Right cardiac atrium (tissue), 5 donors: ENCODE results near the gene STX1A. TPM values are rescaled to one million over a fixed set of nuclear protein-coding genes. Genes with fewer than 3 reads are reported as not detected.
A peak's percentile ranks its signal among the peaks of the same experiment; 100 is the strongest.

Source experiments
- ATAC-seq, 2 donors: fragments of 200-7000 bp; cut with Tn5 transposase; one replicate each; pipeline versions ENCODE4 v1.8.0 to v1.9.1; 2020; ENCODE audit warnings: moderate library complexity in 2 of 2, mild to moderate bottlenecking in 1 of 2
- DNase-seq, 3 donors: peaks; one replicate each; pipeline ENCODE4 v3.0.0-alpha.2; 2020
- H3K27ac ChIP-seq: one replicate; pipeline ENCODE4 v1.5.1; 2013; ENCODE audit warnings: mild to moderate bottlenecking, low read length, control low read depth, moderate library complexity
- H3K27me3 ChIP-seq: one replicate; pipeline ENCODE4 v1.6.1; 2013; ENCODE audit not compliant: control insufficient read depth, insufficient read depth
- H3K4me1 ChIP-seq: one replicate; pipeline ENCODE4 v1.6.1; 2013; ENCODE audit warnings: low read length; ENCODE audit not compliant: control insufficient read depth, insufficient read depth
- H3K4me3 ChIP-seq: one replicate; pipeline ENCODE4 v1.5.1; 2013; ENCODE audit warnings: low read length, control low read depth
- H3K9me3 ChIP-seq: one replicate; pipeline ENCODE4 v1.6.1; 2013; ENCODE audit warnings: low read length; ENCODE audit not compliant: control insufficient read depth
- WGBS: extraction: QIAGEN DNeasy Blood & Tissue Kit; methylation state at CpG from one replicate; pipeline ENCODE4 v1.1.7; 2013; 5-methylcytosine and 5-hydroxymethylcytosine counted together
- intact Hi-C, 4 donors: fragments of 100-400 bp; cut with DNase I; formaldehyde crosslinking; loops; one replicate each; pipeline versions ENCODE4 v1.11.0 to v1.14.0; 2022 to 2023
- polyA plus RNA-seq: library from polyadenylated mRNA; stranded (reverse); fragments of 200-250 nt; gene quantifications from one replicate; pipeline ENCODE4 v1.2.3, GENCODE V29; 2013
- total RNA-seq, 4 donors: library from RNA; stranded (reverse); fragmentation: NEBNext Ultra II Directional; extraction: Animal tissue kit (Norgen Biotek cat#: 25700); gene quantifications; one replicate each; pipeline ENCODE4 v1.2.1, GENCODE V29; 2021
- donor health status: healthy with polysubstance abuse.
- donor health status: DM: no; HTN: yes; CAD: no.
- donor health status: DM: no; HTN: no; CAD: no.
- donor health status: DM: no; HTN: yes; CAD: no; lungs with severe emphysema.
- donor health status: DM: yes; HTN: yes; CAD: no.

STX1A gene
- total and polyA plus RNA-seq, 5 donors, result 1.7 to 3.1 (median 1.8) TPM

GRCh38 chr7:73707045-73707631 is 12.3 kb downstream of the STX1A start:
- H3K4me3 ChIP-seq, result no peak overlapping the region
- H3K27ac ChIP-seq, result no peak overlapping the region
- no peaks in the 10 kb centered on the region for H3K4me1 ChIP-seq
- no peaks in the 10 kb centered on the region for H3K27me3 ChIP-seq
- intact Hi-C loops, result no loop called here
- H3K9me3 ChIP-seq, result no peaks in the 10 kb centered on the region
- 71% methylated on average over 15 of the region's 15 CpGs for WGBS
- ATAC-seq (no peak), DNase-seq (peak in 2 of 3 donors; percentile 73 to 76)

- no peaks in the 10 kb centered on the region for H3K4me1 ChIP-seq
- H3K4me3 ChIP-seq, result no peak overlapping the region
- DNase-seq (peak in 2 of 3 donors; percentile 22 to 44), ATAC-seq (no peak)
- no peak overlapping the region for H3K27ac ChIP-seq
- WGBS, result 75% methylated on average over 25 of the region's 25 CpGs
- intact Hi-C loops, result no loop called here
- H3K9me3 ChIP-seq, result no peaks in the 10 kb centered on the region
- no peaks in the 10 kb centered on the region for H3K27me3 ChIP-seq
Observed at GRCh38 chr7:73706126-73707044, 13.1 kb downstream of the STX1A start.

- intact Hi-C loops, result no loop called here
- H3K27ac ChIP-seq, result no peak overlapping the region
- ATAC-seq (no peak), DNase-seq (peak in 1 of 3 donors; percentile 47)
- WGBS, result 93% methylated on average over 10 of the region's 10 CpGs
- H3K4me3 ChIP-seq, result no peak overlapping the region
- no peaks in the 10 kb centered on the region for H3K27me3 ChIP-seq
- H3K9me3 ChIP-seq, result no peaks in the 10 kb centered on the region
- H3K4me1 ChIP-seq, result no peaks in the 10 kb centered on the region
Observed at GRCh38 chr7:73705551-73705920, 13.9 kb downstream of the STX1A start.

- intact Hi-C loops, result no loop called here
- peak in 2 of 3 donors; percentile 38 to 53 for DNase-seq
- 80% methylated on average over 23 of the region's 23 CpGs for WGBS
- Histone ChIP-seq H3K4me1 (no peaks in the 10 kb centered on the region), H3K9me3 (no peaks in the 10 kb centered on the region), H3K27ac (no peak overlapping the region), H3K4me3 (no peak overlapping the region), H3K27me3 (no peaks in the 10 kb centered on the region)
- ATAC-seq, result peak in 1 of 2 donors; percentile 5
Observed at GRCh38 chr7:73704640-73705550, 14.6 kb downstream of the STX1A start.

- Histone ChIP-seq H3K27ac (no peak overlapping the region), H3K4me1 (no peaks in the 10 kb centered on the region), H3K9me3 (no peaks in the 10 kb centered on the region), H3K27me3 (no peaks in the 10 kb centered on the region), H3K4me3 (no peak overlapping the region)
- 29% methylated on average over 45 of the region's 45 CpGs for WGBS
- ATAC-seq (peak; percentile 70 to 72), DNase-seq (peak; percentile 57 to 85 (median 84))
- intact Hi-C loops, result no loop called here
Observed at GRCh38 chr7:73703757-73704639, 15.5 kb downstream of the STX1A start.

- Histone ChIP-seq H3K4me1 (no peaks in the 10 kb centered on the region), H3K9me3 (no peaks in the 10 kb centered on the region), H3K27me3 (no peaks in the 10 kb centered on the region), H3K27ac (no peak overlapping the region), H3K4me3 (no peak overlapping the region)
- peak in 1 of 3 donors; percentile 44 for DNase-seq
- intact Hi-C loops, result no loop called here
- ATAC-seq, result no peak
- 75% methylated on average over 13 of the region's 13 CpGs for WGBS
Observed at GRCh38 chr7:73703225-73703624, 16.2 kb downstream of the STX1A start.

GRCh38 chr7:73702665-73703064 is 16.8 kb downstream of the STX1A start:
- DNase-seq (peak in 1 of 3 donors; percentile 54), ATAC-seq (no peak)
- WGBS, result 92% methylated on average over 18 of the region's 18 CpGs
- Histone ChIP-seq H3K4me3 (no peak overlapping the region), H3K27me3 (no peaks in the 10 kb centered on the region), H3K27ac (no peak overlapping the region), H3K9me3 (no peaks in the 10 kb centered on the region), H3K4me1 (no peaks in the 10 kb centered on the region)
- intact Hi-C loops, result no loop called here

- intact Hi-C loops, result no loop called here
- ATAC-seq (no peak), DNase-seq (no peak)
- 86% methylated on average over 8 of the region's 8 CpGs for WGBS
- Histone ChIP-seq H3K4me1 (no peaks in the 10 kb centered on the region), H3K9me3 (no peaks in the 10 kb centered on the region), H3K27ac (no peak overlapping the region), H3K27me3 (no peaks in the 10 kb centered on the region), H3K4me3 (no peak overlapping the region)
Observed at GRCh38 chr7:73702226-73702625, 17.2 kb downstream of the STX1A start.

GRCh38 chr7:73701357-73701995 is 18.0 kb downstream of the STX1A start:
- Histone ChIP-seq H3K4me1 (no peaks in the 10 kb centered on the region), H3K4me3 (no peak overlapping the region), H3K9me3 (no peaks in the 10 kb centered on the region), H3K27me3 (no peaks in the 10 kb centered on the region), H3K27ac (no peak overlapping the region)
- intact Hi-C loops, result no loop called here
- DNase-seq (peak in 2 of 3 donors; percentile 71 to 77), ATAC-seq (peak in 1 of 2 donors; percentile 27)
- 64% methylated on average over 13 of the region's 13 CpGs for WGBS
